NK-92 treated with Interleukin-12 subunit alpha and Interleukin-12 subunit beta, amount 100 ng/mL, for 24 hours (cell line): ENCODE measurements around the gene INVS.
"Not testable (repeated sequence)": the region's sequence is repeated elsewhere in the genome, so short reads cannot be mapped to it uniquely, and the experiment has no call there.

Source experiments
- DNase-seq: peaks from one replicate; lab custom pipeline; 2025; lab: John Stamatoyannopoulos, UW

INVS gene

DNA sequence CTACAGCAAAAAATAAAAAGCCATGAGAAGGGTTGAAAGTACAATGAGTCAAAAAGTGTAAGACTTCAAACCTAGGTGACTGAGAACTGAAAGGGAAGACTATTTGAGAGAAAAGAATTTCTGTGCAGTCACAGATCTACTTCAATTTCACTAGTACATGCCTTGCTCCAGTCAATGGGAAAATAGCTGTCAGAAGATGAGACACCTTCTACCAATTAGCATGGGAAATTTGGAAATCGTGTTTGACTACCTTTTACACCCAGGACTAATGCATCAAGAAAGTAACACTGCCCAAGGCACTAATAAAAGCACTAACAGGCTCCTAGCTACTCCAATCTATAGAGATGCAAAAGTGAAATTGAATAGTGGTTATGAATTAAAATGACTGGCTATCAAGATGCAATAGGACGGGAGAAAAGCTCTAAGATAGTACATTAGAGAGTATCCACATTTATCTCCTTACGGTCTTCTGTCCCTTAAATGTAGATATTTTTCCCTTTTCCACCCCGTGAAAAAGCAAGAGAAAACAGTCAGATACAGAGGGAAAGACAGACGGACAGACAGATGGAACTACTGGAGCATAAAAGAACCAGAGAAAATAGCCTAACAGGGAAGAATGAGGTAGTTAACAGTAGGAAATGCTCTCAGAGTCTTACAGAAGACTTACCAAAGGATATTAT is 15.5 kb upstream of the INVS start:
- no peak for DNase-seq

- DNase-seq, result no peak
Measured at GRCh38 chr9:100084128-100084453, 15.0 kb upstream of the INVS start.

DNA sequence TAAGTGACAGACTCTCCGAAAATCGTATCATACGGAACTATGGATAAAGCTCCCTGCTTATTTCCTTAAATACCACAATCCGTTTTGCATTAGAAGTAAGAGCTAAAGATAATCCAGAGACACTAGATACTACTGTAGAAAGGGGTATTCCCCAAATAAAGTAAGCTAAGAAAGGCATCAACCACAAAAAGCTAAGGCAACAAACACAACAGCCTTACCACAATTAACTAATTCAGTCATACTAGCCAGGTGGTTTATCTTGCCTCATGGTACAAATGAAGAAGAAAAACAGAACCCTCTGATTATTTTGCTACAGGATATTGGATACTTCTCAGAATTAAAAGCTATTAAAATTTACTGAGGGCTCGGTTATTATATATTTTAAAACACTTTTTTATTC is 14.3 kb upstream of the INVS start:
- no peak for DNase-seq

DNA sequence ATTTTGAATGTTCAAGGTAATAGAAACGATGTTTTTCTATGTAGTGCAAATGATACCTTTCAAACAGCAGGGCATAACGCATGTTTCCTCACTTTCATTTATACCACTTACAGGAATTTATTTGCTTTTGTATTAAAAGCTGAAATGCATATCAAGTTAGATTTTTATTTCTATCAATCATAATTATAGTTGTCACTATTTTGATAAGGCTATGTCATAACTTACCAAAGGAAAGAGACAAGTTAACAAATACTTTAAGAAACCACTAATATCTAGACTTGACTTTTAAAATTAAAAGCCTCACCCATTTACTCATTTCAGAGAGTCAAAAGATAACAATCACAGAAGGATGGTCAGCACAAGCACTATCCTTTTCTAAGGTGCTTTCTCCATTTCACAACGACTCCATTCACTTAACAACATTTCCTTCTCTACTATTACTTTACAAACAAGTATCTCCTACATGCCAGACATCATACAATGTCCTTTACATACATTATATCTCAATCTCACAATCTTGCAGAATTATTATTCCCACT is 12.9 kb upstream of the INVS start:
- no peak for DNase-seq

DNA sequence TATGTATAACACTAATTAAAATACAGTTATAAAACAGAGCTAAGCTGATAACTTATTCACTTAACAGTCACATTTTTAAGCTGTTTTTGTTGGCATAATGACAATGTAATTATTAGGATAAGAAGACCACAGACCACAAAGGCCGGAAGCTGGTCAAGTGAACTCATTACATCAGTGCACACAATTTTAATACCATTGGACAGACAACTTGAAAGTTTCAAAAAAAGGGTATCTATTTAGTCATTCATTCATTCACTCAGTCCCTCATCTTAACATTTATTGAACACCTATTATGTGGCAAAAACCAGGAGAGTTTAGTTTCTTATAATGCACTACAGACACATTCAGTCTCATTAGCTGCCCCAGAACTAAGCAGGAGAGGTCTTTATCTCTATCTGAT is 11.8 kb upstream of the INVS start:
- DNase-seq, result peak; percentile 24

DNA sequence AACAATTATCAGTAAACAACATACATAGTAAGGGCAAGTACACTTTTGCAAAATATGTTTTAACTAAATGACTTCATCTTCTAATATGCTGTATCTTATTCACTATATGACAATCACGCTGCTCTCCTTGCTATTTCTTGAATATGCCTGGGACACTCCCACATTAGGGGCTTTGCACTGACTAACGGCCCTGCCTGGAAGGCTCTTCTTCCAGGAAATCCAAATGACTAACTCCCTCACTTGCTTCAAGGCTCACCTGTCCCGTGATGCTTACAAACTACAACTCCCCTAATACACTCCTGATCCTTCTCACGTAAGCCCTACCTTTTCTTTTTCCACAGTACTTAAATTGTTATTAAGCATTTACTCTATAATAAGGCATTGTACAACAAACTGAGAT is 10.8 kb upstream of the INVS start:
- DNase-seq, result no peak

- no peak for DNase-seq
Measured at GRCh38 chr9:100090880-100091279, 8.2 kb upstream of the INVS start.

- DNase-seq, result no peak
Measured at GRCh38 chr9:100091650-100092049, 7.4 kb upstream of the INVS start.

GRCh38 chr9:100092066-100092465 is 7.0 kb upstream of the INVS start:
- no peak for DNase-seq

- DNase-seq, result not testable (repeated sequence)
Measured at GRCh38 chr9:100094411-100094810, 4.6 kb upstream of the INVS start.

- no peak for DNase-seq
Measured at GRCh38 chr9:100096378-100096916, 2.6 kb upstream of the INVS start.

- DNase-seq, result peak; percentile 15
Measured at GRCh38 chr9:100098046-100098886, 777 bp upstream of the INVS start.

DNA sequence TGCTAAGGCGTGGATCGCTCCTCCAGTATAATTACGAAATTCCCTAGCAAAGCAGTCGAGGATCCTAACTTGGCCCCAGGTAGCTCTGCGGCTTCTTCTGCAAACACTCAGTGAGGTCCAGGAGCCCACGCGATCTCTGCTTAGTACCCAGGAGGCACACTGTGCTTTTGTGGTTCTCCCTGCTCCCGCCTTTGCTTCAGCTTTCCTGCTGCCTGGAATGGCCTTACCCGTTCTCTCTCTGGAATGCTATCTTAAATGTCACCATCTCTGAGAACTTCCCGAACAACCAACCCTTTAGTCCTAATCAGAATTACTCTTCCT is 639 bp downstream of the INVS start:
- no peak for DNase-seq

GRCh38 chr9:100100146-100100667 is 1.2 kb downstream of the INVS start:
- DNase-seq, result no peak

DNA sequence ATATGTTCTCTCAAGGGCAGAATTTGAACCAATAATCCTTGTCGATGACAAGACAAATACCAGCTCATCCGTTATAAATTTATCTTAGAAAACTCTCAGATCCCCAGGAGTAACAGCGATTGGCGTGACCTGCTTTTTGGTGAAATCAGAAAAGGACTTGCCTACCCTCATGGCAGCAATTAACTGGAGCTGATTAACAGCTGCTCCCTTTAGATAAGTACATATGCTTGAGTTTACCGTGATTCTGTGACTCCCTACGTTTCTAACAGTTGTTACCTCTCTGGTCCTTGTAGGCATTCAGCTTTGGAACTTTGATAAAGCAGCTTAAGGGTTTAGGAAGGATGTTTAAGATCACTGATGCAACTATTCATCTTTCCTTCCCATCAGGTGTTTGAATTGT is 2.6 kb downstream of the INVS start:
- DNase-seq, result no peak

DNA sequence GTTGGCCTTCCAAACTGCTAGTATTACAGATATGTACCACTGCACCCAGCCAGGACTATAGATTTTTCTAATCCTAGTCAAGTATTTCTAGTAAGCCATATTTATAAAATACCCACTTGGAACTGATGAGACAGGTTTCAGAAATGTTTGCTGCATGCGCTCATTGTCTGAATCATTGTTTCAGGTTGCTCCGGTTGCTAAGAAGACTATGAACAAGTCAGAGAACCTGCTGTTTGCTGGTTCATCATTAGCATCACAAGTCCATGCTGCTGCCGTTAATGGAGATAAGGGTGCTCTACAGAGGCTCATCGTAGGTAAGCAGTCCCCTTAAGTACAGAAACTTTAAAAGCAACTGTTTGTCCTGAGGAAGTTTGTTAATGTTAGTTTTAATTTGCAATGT is 5.3 kb downstream of the INVS start:
- DNase-seq, result no peak

- DNase-seq, result no peak
Measured at GRCh38 chr9:100105861-100106260, 6.8 kb downstream of the INVS start.

- no peak for DNase-seq
Measured at GRCh38 chr9:100106616-100107015, 7.6 kb downstream of the INVS start.

DNA sequence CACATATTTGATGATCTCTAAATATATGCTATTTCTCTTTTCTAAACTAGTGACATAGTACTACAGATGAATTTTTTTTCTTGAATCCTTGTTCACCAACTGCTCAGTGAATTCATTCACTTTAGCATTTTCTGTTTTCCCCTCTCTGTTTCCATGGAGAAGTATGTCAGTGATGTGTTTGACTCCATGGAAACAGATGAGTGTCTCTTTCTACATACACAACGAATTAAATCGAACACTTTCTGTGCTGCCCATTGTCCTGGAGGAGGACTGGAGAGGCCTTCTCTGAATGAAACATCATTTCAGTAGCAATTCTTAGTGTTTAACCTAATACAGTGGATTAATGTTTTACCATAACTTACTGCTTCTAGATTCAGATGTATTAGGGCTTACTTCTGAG is 9.5 kb downstream of the INVS start:
- DNase-seq, result no peak

DNA sequence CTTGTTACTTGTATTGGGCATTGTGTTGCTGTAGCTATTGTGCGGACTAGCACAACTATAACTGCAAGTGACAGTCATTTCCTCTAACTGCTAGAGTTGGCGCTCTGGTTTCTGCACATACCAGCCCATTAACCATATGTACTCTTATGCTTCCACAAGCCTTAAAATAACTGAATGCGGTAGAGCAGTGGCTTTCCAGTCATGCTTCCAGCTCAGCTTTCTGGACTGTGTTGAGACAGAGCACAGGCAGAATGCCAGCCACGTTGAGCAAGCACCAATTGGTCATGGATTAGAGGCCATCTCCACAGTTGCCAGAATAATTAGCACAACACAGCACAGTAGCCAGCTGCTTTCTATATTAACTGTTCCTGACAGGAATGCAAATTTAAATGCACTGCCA is 12.2 kb downstream of the INVS start:
- no peak for DNase-seq

DNA sequence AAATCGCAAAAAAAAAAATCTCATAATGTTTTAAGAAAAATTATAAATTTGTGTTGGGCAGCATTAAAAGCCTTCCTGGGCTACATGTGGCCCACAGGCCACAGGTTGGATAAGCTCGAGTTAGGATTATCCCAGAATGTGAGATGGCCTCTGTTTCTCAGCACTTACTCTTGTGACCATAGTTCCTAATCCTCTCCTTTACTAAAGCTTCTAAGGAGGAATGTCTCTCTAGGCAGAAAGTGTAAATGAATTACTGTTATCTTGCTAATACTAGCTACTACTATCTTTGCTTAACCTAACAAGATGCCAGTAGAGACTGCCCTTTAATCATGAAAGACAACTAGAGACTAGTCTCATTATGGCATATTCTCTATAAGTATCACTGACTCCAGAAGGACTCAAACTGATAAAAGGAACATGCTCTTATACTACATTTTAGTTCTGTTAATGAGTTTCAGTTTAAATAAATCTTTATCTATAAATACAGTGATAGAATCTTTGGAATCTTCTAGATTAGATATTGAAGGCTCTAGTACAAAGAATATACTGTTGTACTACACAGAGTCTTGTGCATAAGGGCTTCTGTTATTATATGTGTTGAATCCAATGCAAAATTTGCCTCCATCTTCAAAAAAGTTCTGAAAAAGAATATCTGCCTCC is 13.8 kb downstream of the INVS start:
- DNase-seq, result no peak

GRCh38 chr9:100117316-100117715 is 18.3 kb downstream of the INVS start:
- DNase-seq, result no peak

- DNase-seq, result no peak
Measured at GRCh38 chr9:100120286-100120685, 21.2 kb downstream of the INVS start.
